NCI-H146 (cell line): ENCODE measurements around the gene CFAP97D2.
A peak's percentile ranks its signal among the peaks of the same experiment; 100 is the strongest.
"Not testable (repeated sequence)": the region's sequence is repeated elsewhere in the genome, so short reads cannot be mapped to it uniquely, and the experiment has no call there.

Experiments
- DNase-seq: peaks from one replicate; lab custom pipeline; 2025; lab: John Stamatoyannopoulos, UW

The CFAP97D2 gene

GRCh38 chr13:114143806-114144605 lies 35.1 kb upstream of the CFAP97D2 start:
- DNase-seq: no peak

DNA sequence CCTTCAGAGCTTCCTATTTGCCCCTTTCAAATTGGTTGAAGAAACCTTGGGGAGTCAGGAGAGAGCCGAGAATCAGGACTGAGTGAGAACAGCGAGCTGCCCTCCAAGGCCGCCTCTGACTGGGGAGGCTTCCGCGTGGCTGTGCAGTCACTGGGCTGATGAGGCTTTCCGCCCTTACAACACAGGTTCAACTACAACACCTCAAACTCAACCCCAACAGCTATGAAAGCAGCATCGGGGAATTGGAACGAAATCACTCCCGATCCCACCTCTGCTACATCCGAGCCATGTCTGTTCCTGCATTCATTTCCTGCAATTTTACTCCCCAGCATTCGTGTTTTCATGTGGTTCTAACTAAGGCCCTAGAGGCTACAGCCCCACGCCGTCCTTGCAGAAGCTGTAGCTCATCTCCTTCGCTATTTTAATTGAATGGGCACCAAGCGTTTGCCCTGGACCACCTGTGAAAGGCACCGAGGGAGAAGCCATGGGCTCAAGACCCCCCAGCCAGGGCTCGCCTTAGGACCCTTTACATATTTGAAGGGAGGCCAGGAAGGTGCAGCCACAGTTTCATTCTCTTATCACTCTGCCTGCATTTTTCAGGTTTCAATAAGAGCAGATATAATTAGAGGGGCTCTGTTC lies 34.3 kb upstream of the CFAP97D2 start:
- no peak for DNase-seq

GRCh38 chr13:114145256-114145655 lies 33.8 kb upstream of the CFAP97D2 start:
- no peak for DNase-seq

GRCh38 chr13:114145722-114146121 lies 33.3 kb upstream of the CFAP97D2 start:
- DNase-seq: no peak

GRCh38 chr13:114146173-114146572 lies 32.9 kb upstream of the CFAP97D2 start:
- DNase-seq: no peak

GRCh38 chr13:114146629-114147028 lies 32.4 kb upstream of the CFAP97D2 start:
- no peak for DNase-seq

GRCh38 chr13:114147803-114148520 lies 31.1 kb upstream of the CFAP97D2 start:
- no peak for DNase-seq

- DNase-seq: no peak
Measured at GRCh38 chr13:114148521-114148855, 30.6 kb upstream of the CFAP97D2 start.

GRCh38 chr13:114148886-114149285 lies 30.2 kb upstream of the CFAP97D2 start:
- DNase-seq: not testable (repeated sequence)

- peak; percentile 87 for DNase-seq
Measured at GRCh38 chr13:114149774-114150740, 29.0 kb upstream of the CFAP97D2 start.

- no peak for DNase-seq
Measured at GRCh38 chr13:114151031-114151430, 28.0 kb upstream of the CFAP97D2 start.

- no peak for DNase-seq
Measured at GRCh38 chr13:114151565-114152284, 27.3 kb upstream of the CFAP97D2 start.

DNA sequence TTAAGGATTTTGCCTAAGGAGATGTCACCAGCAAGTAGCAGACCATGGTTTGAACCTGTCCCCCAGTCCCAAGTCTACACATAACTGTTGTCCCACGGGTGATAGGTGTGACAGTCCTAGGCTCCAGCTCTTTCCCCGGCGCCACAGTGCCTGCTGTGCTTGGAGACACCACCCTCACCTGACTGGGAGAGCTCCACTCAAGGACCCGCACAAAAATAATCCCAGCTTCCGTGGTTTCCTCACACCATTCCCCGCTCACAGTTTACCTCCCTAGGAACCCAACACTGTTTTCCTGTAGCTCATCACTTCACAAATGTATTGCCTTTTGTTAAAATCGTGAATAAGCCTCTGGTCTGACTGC lies 26.8 kb upstream of the CFAP97D2 start:
- DNase-seq: no peak

DNA sequence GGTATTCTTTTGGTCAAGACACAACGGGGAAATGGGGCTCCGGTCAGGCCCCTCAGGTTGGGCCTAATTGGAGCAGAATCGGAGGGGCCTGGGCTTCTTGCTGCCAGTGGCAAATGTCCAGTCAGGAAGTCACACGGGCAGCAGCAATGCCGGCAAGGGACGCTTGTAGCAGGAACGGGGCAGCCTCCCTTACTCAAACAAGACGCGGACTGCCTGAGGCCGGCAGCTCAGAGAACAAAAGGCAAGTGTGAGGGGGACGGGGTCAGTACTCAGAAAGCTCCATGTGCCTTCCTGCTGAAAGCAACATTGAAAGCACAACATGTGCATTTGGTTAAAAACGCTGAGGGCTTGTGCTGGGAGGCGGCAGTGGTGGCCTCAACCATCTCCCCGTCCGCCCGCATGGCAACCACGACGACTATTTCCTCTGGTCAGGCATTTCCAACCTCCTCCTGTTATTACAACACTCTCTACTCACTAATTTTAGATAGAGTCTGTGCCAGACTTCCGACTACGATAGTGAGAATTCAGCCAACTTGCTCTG lies 26.2 kb upstream of the CFAP97D2 start:
- DNase-seq: no peak

DNA sequence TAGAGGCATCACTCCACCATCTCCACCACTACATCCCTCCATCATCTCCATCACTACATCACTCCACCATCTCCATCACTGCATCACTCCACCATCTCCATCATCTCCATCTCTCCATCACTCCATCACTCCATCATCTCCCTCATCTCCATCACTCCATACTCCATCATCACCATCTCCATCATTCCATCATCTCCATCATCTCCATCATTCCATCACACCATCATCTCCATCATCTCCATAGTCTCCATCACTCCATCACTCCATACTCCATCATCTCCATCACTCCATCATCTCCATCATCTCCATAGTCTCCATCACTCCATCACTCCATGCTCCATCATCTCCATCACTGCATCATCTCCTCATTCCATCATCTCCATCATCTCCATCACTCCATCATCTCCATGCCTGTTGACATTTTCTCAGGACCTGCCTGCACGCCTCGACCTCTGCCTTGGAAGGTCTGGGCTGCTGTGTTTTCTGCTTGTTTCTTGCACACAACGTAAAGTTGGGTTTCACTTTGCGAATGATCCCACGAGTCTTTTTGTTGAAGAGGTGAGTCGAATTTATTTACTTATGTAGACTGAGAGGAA lies 25.5 kb upstream of the CFAP97D2 start:
- DNase-seq: no peak

GRCh38 chr13:114154476-114154875 lies 24.6 kb upstream of the CFAP97D2 start:
- DNase-seq: no peak

DNA sequence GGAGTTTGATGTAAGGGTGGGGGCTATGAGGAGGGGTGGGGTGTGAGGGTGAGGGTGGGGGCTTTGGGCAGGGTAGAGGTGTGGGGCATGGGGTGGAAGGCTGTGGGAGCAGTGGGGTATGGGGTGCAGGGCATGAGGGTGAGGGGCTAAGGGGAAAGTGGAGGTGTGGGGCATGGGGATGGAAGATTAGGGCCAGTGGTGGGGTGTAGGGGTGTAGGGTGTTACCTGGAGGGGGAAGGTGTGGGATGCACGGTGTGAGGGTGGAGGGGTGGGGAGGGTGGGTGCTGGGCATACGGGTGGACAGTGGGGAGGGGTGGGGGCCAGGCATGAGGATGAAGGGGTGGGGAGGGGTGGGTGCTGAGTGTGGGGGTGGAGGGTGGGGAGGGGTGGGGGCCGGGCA lies 23.7 kb upstream of the CFAP97D2 start:
- no peak for DNase-seq

DNA sequence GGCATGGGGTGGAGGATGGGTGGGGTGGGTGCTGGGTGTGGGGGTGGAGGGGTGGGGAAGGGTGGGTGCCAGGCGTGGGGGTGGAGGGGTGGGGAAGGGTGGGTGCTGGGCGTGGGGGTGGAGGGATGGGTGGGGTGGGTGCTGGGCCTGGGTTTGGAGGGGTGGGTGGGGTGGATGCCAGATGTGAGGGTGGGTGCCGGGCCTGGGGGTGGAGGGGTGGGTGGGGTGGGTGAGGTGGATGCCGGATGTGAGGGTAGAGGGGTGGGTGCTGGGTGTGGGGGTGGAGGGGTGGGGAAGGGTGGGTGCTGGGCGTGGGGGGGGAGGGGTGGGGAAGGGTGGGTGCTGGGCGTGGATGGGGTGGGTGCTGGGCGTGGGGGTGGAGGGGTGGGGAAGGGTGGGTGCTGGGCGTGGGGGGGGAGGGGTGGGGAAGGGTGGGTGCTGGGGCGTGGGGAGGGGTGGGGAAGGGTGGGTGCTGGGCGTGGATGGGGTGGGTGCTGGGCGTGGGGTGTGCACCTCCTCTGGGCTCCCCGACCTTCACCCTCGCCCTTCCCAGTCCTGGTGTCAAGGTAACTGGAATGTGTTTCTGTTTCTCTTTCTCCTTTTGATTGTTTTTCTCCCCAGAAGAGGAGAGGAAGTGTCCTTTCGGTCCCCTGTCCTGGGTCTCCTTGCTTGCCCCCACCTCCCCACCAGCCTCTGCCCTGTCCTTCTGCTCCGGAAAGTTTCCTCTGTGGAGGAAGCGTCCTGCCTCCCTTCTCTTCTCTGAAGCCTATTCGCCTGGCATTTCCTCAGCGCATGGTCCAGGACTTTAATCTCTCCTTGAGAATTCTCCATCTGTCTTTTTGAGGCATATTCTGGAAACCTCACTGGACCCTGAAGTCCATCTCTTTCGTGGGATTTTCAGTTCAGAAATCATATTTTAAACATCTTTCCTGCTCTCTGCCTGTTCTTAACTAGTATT lies 22.9 kb upstream of the CFAP97D2 start:
- DNase-seq: no peak

- DNase-seq: no peak
Measured at GRCh38 chr13:114157869-114158495, 21.1 kb upstream of the CFAP97D2 start.
